SW480 (cell line): ENCODE results near the gene BTRC.
A peak's percentile ranks its signal among the peaks of the same experiment; 100 is the strongest.
"Not testable (repeated sequence)": the region's sequence is repeated elsewhere in the genome, so short reads cannot be mapped to it uniquely, and the experiment has no call there.

Experiments
- DNase-seq: peaks from one replicate; pipeline ENCODE4 v3.0.0-alpha.2; 2016; ENCODE audit warnings: low spot score

Gene BTRC

GRCh38 chr10:101386659-101387259 is 32.8 kb downstream of the BTRC start:
- DNase-seq: no peak

GRCh38 chr10:101388676-101389276 is 34.8 kb downstream of the BTRC start:
- DNase-seq: no peak

- DNase-seq: not testable (repeated sequence)
These were observed 35.6 kb downstream of the BTRC start for GRCh38 chr10:101389532-101389931.

- no peak for DNase-seq
These were observed 36.1 kb downstream of the BTRC start for GRCh38 chr10:101389986-101390531.

GRCh38 chr10:101393378-101393777 is 39.4 kb downstream of the BTRC start:
- no peak for DNase-seq

- DNase-seq: no peak
These were observed 40.7 kb downstream of the BTRC start for GRCh38 chr10:101394524-101395133.

GRCh38 chr10:101397140-101397539 is 43.2 kb downstream of the BTRC start:
- no peak for DNase-seq

GRCh38 chr10:101400585-101400984 is 46.6 kb downstream of the BTRC start:
- no peak for DNase-seq

GRCh38 chr10:101402711-101403110 is 48.7 kb downstream of the BTRC start:
- DNase-seq: no peak

- DNase-seq: no peak
These were observed 49.2 kb downstream of the BTRC start for GRCh38 chr10:101403161-101403560.

GRCh38 chr10:101405001-101405400 is 51.0 kb downstream of the BTRC start:
- DNase-seq: no peak

- DNase-seq: no peak
These were observed 57.6 kb downstream of the BTRC start for GRCh38 chr10:101411598-101411997.

GRCh38 chr10:101414034-101414433 is 60.1 kb downstream of the BTRC start:
- no peak for DNase-seq

- no peak for DNase-seq
These were observed 61.9 kb downstream of the BTRC start for GRCh38 chr10:101415884-101416283.

GRCh38 chr10:101421967-101422366 is 68.0 kb downstream of the BTRC start:
- DNase-seq: not testable (repeated sequence)

- DNase-seq: no peak
These were observed 71.6 kb downstream of the BTRC start for GRCh38 chr10:101425535-101425934.

GRCh38 chr10:101428036-101428435 is 74.1 kb downstream of the BTRC start:
- no peak for DNase-seq

- no peak for DNase-seq
These were observed 75.5 kb downstream of the BTRC start for GRCh38 chr10:101429423-101429822.

GRCh38 chr10:101436302-101436701 is 82.3 kb downstream of the BTRC start:
- no peak for DNase-seq

- DNase-seq: no peak
These were observed 85.0 kb downstream of the BTRC start for GRCh38 chr10:101438881-101439391.

GRCh38 chr10:101441541-101442455 is 87.8 kb downstream of the BTRC start:
- peak; percentile 82 for DNase-seq

- DNase-seq: no peak
These were observed 88.5 kb downstream of the BTRC start for GRCh38 chr10:101442456-101442800.
